ENCODE results near the gene ELOVL7.
"Not testable (repeated sequence)": the region's sequence is repeated elsewhere in the genome, so short reads cannot be mapped to it uniquely, and the experiment has no call there.

Gene ELOVL7

DNA sequence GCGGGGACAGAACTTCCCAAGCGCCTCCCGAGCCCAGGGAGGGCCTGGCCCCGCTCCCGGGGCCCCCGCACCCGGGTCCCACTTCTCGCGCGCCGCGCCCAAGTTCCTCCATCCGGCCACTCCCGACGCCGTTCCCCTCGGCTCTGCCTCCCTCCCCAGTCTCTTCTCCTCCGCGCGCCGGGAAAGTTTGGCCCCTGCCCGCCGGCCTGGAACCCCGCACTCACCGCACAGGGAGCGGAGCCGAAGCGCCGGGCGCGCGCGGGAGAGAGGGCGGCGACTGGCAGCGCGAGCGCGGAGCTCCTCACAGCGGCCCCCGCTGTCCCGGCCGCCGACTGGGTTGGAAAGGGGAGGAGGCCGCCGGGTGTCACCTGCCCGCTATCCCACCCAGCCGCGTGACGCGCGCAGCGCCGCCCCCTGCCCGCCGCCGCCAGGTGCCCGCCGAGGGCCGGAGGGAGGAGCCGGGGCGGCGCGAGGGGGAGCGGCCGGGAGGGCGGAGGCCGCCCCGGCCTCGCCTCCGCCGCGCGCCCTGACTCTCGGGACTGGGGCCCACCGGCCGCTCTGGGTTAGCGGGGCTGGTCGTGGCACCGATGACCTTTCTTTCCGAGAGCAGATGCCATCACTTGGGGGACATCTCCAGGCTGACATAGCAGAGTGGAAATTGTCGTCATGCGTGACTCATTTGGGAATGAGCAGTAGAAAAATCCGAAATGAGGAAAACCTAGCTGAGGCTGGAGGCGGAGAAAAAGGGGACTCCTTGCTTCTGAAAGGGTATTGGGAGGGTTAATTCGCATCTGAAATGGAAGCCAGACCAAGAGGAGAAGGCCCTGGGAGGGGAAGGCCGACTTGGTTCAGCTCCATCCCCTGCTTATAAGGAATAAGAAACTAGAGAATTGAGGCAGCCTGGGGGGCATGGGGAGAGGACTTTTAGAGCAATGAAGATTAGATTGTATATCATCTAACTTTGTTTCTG is at the start of gene ELOVL7:
Gene ELOVL7, minus strand, starts transcription at position 334 of the 970 bp plus-strand sequence. CDS start 56,872 bp downstream, outside the sequence.
- DNase-seq, result peak; percentile 2 to 14

- DNase-seq, result no peak
Measured at GRCh38 chr5:60893521-60893920, 49.5 kb upstream of the ELOVL7 start.

DNA sequence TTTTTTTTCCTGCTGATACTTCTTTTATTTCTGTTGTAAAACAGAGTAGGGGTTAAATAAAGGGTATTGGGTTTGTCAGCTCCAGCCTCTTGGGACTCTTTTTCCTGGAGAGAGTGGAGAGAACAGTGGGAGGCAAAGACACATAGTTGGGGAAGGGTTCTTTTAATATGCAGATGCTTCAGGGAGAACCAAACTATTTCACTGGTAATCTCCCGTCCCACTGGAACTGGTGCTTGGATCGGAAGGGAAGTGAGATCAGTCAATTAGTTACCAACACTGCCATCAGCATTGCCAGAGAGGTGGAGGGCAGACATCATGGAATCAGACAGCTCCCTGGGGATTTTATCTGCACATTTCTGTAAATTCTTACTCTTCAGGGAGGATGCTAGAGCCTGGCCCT is 47.6 kb upstream of the ELOVL7 start:
- DNase-seq, result no peak

- no peak for DNase-seq
Measured at GRCh38 chr5:60888359-60889061, 44.4 kb upstream of the ELOVL7 start.

DNA sequence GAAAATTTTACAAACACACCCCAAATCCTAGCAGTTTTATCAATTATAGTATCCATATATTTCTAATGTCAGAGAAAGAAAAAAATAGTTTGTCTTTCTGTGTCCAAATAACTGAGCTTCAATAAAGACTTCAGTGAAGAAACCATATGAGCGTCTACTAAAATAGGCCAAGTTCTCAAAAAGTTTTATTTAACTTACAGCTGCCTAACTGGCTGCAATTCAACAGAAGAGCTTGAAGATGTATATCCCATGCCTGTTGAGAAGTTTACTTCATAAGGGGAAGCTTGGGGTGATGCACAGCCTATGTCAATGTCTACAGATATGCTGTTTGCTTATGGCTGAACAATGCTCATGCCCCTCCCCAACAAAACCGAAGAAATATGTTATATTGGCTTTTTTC is 43.7 kb upstream of the ELOVL7 start:
- DNase-seq, result no peak

- no peak for DNase-seq
Measured at GRCh38 chr5:60887096-60887495, 43.0 kb upstream of the ELOVL7 start.

- DNase-seq, result no peak
Measured at GRCh38 chr5:60886158-60886557, 42.1 kb upstream of the ELOVL7 start.

GRCh38 chr5:60883229-60883628 is 39.2 kb upstream of the ELOVL7 start:
- no peak for DNase-seq

DNA sequence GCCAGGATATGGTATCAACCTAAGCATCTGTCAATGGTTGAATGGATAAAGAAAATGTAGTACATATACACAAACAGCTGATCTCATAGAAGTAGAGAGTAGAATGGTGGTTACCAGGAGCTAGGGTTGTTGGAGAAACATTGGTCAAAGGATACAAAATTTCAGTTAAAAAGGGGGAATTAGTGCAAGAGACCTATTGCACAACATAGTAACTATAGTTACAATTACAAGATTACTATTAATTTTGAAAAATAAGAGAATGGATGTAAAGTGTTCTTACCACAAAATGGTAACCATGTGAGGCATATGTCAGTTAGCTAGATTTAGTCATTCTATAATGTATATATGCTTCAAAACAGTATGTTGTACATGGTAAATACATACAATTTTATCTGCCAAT is 28.8 kb upstream of the ELOVL7 start:
- no peak for DNase-seq

- no peak for DNase-seq
Measured at GRCh38 chr5:60870857-60871256, 26.8 kb upstream of the ELOVL7 start.

- not testable (repeated sequence) for DNase-seq
Measured at GRCh38 chr5:60860572-60860971, 16.5 kb upstream of the ELOVL7 start.

- no peak for DNase-seq
Measured at GRCh38 chr5:60856066-60856465, 12.0 kb upstream of the ELOVL7 start.

GRCh38 chr5:60852940-60853339 is 8.9 kb upstream of the ELOVL7 start:
- no peak for DNase-seq

- DNase-seq, result no peak
Measured at GRCh38 chr5:60852317-60852716, 8.2 kb upstream of the ELOVL7 start.

DNA sequence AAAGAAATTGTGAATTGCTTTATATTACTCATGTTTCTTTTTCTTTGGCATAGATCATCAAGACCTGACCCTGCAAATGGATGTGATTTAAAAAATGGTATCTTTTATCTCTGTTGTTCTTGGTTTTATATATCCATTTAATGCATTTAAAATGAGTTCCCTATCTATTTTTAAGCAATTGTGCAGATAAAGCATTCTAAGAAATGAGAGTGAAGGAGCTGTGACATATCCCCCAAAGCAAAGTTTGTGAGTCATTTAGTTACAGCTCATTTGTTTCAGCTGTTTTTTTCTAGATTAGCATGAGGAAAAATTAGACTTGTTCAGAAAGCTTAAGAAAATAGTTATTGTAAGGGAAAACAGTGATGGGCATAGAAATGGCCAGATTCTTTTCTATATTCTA is 7.6 kb upstream of the ELOVL7 start:
- no peak for DNase-seq

GRCh38 chr5:60846298-60846697 is 2.2 kb upstream of the ELOVL7 start:
- DNase-seq, result no peak

- DNase-seq, result no peak
Measured at GRCh38 chr5:60843386-60843935, 608 bp downstream of the ELOVL7 start.

DNA sequence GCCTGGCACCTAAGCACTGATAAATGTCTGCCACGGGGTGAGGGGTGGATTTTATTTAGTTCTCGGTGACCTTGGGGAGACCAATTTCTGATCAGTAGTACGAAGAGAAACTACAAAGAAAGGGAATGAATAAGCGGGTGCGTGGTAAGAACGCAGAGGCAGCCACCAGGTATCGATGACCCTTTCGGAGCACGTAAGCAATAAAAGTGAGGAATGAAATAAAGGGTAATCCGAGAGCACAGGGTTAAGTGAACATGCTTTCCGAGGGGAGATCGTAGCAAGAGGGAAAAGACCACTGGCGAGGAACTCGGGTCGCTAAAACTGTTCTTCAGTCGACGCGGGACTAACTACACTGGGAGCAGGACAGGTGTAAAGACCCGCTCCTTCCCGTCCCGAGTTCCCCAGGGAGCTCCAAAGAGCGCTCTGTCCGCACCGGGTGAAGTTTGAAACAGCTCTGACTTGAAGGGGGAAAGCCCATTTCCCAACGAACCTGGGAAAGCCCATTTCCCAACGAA is 1.1 kb downstream of the ELOVL7 start:
- DNase-seq, result no peak

DNA sequence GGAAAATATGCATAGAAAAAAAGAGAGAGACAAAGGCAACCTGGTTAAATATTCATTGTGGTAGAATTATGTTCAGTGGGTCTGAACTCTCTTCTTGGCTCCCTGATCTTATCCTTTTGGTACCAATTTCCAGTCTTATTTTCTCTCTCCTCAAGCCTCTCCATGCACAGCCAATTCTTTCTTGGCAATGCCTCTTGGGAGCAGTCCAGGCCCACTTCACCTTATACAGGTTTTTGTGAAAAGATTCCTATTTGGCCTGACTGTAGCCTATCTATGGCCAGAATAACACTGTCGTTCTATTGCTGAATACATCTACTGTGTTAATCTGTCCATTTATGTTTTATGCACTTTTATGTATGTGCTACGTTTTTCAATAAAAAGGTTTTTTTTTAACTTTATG is 2.7 kb downstream of the ELOVL7 start:
- DNase-seq, result no peak

GRCh38 chr5:60836131-60836530 is 7.9 kb downstream of the ELOVL7 start:
- no peak for DNase-seq

GRCh38 chr5:60835554-60835953 is 8.5 kb downstream of the ELOVL7 start:
- no peak for DNase-seq

- no peak for DNase-seq
Measured at GRCh38 chr5:60833520-60833919, 10.5 kb downstream of the ELOVL7 start.

- no peak for DNase-seq
Measured at GRCh38 chr5:60830581-60831127, 13.4 kb downstream of the ELOVL7 start.

Data from CD4-positive, alpha-beta T cell treated with Interleukin-4 for 1 hour (primary cell).